NCI-H526 treated with DMSO at 0.1 percent for 48 hours (cell line): ENCODE measurements around the gene EPB41L5.
"Not testable (repeated sequence)": the region's sequence is repeated elsewhere in the genome, so short reads cannot be mapped to it uniquely, and the experiment has no call there.

Experiments used
- DNase-seq: peaks from one replicate; lab custom pipeline; 2025; lab: John Stamatoyannopoulos, UW

The EPB41L5 gene

DNA sequence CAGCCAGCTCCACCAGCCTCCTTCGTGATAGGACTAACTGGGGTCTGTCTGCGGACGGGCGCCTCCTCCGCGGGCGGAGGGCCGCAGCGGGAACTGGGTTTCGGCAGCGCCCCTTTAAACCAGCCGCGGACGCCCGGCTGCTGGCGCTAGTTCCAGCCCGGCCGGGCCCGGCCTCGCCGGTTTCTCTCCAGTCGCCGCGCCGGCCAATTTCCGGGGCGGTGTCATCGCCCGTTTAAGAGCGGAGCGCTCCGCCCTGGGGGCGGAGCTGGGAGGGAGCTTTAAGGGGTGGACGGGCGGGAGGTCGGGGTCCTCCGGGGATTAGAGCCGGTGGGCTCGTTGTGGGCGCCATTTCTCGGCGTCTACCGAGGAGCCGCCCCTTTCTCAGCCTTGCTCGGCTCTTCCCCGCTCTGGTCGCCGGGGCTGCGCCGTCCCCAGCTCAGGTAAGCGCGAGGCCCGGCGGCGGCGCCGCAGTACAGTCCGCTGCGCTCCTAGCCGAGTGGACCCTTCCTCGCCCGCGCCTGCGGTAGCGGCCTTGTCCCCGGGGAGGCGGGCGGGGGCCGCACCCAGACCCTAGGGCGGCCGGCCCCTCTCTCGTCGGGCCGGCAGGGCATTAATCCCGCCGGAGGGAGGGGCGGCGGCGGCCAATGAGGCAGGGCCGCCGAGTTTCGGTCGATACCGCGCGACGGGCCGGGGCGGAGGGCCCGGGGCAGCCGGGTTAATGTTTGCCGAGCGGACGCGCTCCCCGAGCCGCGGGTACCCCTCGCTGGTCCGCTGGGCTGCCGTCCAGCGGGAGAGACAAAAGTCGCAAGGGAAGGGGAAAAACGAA is at the start of gene EPB41L5:
TSS of gene EPB41L5 (plus strand) at position 307 of the 826 bp plus-strand sequence. CDS start 6,008 bp downstream, outside the sequence.
- DNase-seq = peak; percentile 85

DNA sequence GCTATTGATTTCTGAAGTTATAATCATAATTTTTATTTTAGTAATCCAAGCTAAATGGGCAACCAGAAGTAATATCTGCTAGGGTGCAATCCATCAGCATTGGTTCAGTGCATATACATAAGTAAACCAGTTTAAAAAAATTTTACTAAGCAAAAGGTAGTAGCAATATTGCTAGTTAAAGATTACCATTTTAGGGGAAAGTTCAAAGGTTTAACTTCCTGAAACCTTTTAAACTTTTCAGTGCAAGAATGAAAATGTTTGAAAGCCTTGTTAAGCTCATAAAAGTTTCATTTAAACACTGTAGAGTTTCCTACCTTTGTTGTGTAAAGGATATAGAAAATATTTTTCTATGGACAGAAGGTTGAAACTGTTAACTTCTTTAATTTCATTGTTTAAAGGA is 31.0 kb upstream of the EPB41L5 start:
- DNase-seq = no peak

DNA sequence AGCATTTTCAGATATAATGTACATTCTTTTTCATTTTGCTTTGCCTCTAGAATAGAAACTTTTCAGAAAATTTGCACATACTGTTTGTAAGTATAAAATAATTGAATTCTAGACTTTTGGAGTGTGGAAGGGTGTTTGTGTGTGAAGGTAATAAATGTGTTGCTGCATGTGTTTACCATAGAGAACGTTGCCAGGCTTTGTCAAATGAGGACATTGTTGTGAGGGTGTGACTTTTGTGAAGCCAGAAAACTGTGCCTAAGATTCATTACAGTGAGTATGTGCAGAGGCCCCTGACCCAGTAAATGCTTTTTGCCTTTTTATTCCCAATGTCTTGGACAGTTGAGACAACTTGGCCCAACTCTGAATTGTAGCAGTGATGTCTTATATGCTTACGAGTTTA is 30.4 kb upstream of the EPB41L5 start:
- no peak for DNase-seq

DNA sequence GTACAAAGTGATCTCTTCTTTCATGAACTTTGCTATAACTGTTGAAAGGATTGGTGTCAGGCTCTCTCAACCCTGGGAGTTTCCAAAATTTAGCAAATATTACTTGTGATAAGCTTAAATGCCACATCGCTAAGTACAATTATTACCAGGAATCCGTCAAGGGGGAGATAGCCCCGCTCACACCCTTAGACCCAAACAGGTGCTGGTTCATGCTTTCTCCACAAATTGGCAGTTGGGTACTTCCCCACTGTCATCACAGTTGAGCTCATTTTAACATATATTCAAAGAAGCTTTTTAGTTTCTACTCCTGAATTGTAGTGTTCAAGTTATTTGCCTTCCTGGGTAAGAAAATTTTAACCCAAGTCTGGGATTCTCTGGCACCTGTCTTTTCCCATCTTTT is 29.8 kb upstream of the EPB41L5 start:
- no peak for DNase-seq

DNA sequence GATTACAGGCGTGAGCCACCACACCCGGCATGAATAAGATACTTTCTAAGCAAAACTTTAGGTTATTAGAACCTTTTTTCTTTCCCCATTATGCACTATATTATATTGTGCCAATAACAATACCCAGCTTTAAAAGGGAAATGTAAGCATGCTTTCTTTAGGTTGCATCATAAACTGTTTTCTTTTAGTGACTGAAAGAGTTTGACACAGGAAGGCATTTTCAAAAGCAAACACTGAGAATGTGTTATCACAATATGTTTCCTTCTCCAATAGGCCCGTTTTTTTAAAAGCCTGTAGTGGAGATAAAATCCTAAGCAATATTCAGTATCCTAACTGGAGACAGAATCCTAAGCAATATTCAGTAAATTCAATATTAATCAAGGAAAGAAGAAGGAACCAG is 16.7 kb upstream of the EPB41L5 start:
- no peak for DNase-seq

DNA sequence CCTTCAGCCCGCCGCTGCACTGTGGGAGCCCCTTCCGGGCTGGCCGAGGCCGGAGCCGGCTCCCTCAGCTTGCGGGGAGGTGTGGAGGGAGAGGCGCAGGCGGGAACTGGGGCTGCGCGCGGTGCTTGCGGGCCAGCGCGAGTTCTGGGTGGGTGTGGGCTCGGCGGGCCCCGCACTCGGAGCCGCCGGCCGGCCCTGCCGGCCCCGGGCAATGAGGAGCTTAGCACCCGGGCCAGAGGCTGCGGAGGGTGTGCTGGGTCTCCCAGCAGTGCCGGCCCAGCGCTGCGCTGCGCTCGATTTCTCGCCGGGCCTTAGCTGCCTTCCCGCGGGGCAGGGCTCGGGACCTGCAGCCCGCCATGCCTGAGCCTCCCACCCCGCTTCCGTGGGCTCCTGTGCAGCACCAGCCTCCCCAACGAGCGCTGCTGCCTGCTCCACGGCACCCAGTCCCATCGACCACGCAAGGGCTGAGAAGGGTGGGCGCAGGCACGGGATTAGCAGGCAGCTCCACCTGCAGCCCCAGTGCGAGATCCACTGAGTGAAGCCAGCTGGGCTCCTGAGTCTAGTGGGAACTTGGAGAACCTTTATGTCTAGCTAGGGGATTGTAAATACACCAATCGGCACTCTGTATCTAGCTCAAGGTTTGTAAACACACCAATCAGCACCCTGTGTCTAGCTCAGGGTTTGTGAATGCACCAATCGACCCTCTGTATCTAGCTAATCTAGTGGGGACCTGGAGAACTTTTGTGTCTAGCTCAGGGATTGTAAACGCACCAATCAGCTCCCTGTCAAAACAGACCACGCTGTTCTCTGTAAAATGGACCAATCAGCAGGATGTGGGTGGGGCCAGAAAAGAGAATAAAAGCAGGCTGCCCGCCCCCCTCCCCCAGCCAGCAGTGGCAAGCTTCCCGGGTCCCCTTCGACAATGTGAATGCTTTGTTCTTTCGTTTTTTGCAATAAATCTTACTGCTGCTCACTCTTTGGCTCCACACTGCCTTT is 15.7 kb upstream of the EPB41L5 start:
- not testable (repeated sequence) for DNase-seq

DNA sequence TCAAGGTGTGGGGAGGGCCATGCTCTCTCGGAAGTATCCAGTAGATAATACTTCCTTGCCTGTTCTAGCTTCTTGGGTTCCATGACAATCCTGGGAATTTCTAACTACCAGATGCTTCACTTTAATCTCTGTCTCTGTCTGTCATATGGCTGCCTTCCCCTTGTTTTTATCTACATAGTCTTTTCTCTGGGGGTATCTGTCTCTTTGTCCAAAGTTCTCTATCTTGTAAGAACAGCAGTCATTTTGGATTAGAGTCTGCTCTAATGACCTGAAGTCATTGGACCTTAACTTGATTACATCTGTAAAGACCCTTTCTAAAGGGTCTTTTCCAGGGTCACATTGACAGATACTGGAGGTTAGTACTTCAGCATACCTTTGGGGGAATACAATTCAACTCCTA is 11.4 kb upstream of the EPB41L5 start:
- DNase-seq = no peak

DNA sequence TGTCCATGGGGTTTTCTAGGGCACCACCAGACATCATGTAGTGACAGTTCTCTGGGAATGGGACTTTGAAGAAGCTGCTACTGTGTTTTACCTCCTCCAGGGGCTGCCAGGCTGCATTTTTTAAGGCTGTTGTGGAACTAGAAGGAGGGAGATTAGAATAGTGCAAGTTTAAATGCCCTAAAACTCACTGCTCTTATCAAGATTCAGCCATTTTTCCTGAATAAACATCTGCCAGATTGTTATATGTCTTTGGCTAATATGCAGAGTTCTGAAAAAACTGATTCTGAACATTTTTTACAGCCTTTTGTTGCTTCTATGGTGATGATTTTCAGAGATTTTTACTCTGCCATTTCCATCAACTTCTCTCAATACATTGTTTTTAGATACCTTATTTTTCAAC is 8.6 kb upstream of the EPB41L5 start:
- DNase-seq = no peak

DNA sequence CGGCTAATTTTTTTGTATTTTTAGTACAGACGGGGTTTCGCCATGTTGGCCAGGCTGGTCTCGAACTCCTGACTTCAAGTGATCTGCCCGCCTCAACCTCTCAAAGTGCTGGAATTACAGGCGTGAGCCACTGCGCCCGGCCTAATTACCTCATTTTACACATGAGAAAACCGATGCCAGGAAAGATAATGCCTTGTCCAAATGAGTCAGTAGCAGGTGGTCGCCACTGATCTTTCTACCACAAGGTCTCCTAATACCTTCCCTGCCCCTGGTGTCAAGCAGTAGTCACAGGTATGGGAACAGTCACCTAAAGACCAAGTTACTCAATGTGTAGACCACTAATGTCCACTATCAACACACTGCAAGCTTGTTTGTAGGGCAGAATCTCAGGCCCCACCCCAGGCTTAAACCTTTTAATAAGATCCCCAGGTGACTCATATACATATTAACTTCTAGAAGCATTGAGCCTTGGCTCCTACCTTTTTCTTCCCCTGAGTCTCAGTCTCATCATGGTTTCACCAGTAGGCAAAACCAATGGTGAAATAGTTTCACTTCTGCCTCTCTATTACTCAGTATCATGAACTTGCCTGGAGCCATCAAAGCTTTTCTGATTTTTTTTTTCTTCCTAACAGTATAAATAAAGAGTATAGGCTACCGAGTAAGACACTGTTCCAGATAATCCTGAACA is 6.9 kb upstream of the EPB41L5 start:
- no peak for DNase-seq

DNA sequence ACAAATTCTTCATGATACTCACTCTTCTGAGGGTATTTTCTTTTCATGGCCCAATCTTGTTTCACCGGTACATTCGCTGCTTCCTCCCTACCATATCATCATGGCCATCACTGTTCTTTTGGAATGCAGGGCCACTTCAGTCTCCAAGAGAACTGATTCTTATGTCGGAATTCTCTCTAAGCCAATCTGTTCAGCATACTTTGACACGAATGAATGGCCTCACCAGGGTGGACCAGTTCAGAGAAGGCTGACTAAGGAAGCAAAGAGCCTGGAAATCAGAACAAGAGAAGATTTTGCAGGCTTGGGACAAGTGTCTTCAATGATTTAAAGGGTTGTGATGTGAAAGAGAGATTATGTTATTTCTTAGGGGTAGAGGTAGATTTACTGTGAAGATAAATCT is 5.0 kb upstream of the EPB41L5 start:
- DNase-seq = no peak

DNA sequence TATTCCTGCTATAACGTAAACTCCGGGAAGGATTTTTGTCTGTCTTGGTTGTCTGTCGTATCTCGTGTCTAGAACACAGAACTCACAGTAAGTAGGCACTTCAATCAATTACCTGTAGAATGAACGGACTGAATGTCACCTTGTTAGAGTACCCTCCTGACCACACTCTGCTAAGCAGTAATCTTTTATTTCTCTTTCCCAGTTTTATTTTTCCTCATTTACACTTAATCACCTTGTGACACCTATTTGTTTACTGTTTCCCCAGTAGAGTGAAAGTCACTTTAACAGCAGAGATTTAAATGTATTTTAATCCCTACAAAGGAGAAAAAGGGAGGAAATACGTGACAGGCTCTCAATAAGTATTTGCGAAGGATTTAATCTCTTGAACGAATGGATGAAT is 514 bp upstream of the EPB41L5 start:
- DNase-seq = no peak

DNA sequence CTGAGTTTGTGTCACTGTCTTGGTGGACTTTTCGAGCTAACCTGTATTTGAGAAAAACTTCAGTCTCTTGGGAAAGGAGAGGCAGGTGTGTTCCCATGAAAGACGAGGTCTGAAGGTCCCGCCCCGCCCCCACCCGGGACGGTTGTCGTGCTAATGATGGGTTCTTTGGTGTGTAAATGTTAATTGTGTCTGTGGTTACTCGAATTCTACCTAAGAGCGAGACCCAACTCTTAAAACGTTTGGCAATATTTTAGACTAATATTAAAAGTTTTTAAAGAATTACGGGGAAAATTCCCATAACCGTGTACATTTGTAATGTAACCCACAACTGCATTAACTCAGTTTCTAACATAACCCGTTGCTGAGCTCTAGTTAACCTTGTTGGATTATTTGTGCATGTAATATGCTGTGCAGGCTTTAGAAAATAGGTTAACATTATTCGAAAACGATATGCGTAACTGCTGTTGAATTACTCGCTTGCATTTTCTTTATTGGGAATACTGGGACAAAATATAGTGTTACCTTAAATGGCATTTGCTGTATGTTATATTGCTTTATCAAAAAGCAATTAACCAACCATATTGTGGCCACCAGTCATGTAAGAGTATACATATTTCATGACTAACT is 833 bp downstream of the EPB41L5 start:
- DNase-seq = no peak

DNA sequence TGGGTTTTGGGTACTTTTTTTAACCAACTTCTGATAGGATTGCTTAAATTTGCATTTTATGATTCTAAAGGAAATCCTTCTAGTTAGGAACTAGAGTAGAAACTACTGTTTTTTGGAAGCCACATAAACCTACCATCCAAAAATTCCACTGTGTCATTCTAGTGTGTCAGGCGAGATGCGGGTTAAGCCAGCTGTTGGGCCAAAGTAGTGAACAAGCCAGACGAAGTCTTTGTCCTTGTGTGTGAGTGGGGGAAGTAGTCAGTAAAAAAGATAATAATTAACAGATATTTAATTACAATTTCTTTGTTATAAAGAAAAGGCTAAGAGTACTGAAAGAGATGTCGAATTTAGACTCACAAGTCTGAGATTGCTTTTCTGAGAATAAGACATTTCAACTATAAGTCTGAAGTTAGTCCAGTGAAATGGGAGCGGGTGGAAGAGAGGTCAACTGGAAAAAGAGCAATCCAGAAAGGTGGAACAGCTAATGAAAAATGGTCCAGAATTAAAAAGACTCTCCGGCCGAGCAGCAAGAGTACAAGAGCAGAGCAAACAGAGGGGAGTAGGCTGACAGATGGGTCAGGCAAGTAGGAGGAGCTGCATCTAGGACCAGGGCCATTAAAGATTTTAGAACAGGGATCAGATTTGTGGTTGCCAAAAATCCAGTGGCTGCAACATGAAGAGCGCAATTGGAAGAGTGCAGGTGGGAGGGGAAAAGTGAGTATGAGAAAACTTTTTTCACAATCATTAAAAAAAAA is 1.5 kb downstream of the EPB41L5 start:
- no peak for DNase-seq

DNA sequence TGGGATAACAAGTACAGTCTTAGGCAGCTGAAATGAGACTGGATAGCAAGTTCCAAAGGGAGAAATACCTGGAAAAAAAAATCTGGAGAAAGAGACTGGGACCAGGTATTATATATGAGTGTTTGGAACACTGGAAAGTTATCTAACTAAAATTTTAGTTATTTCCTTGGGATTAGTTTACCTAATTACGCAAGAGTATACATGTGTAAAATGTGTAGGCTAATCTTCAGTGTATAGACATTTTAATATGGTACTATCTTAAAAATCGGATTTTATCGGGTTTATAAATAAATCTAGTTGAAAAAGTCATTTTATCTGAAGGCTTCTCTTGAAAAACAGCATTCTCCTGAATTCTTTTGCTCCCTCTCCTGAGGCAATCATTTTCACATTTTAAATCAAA is 3.9 kb downstream of the EPB41L5 start:
- no peak for DNase-seq

DNA sequence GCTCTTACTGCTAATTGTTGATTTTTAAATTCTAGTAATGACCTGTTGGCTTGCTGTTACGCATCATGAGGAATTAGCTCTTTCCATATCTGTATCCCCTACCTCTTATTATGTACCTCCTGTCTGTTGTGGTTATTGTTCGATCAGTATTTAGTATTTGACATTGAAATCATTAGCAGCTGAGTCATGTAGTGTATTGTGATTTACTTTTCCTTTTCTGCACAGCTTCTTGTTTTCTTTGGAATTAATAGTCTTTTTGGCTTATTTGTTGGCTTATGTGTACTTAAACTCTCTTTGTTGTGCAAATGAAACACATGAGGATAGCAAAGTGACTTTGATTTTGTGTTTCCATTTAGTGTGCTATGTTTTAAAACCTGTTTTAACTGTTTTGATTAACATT is 4.3 kb downstream of the EPB41L5 start:
- no peak for DNase-seq

DNA sequence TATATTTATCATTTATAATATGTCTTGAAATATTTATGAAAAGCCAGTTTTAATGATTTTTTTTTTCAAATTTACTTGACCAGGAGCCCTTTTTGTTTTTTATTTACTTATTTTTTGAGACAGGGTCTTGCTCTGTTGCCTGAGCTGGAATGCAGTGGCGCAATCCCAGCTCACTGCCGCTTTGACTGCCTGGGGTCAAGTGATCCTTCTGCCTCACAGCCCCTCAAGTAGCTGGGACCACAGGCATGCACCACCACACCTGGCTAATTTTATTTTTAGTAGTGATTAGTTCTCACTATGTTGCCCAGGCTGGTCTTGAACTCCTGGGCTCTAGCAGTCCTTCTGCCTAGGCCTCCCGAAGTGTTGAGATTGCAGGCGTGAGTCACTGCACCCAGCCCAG is 5.7 kb downstream of the EPB41L5 start:
- DNase-seq = no peak

DNA sequence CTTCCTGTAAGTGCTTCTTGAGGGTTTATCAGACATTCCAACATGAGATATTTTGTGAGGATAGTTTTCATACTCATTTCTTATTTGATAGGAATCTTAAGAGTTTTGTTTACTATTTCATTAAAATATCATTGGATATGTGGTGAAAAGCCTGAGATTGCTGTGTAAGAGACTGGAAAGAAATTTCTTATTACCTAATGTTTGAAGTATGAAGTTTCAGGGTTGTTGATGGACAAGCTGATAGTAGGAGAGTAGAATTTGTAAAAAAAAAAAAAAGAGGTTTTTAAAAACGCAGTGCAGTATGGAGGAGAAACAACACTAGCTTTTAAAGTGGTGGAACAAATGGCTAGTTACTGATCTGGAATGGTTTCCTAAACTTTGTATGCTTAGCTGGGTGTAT is 7.7 kb downstream of the EPB41L5 start:
- DNase-seq = no peak

DNA sequence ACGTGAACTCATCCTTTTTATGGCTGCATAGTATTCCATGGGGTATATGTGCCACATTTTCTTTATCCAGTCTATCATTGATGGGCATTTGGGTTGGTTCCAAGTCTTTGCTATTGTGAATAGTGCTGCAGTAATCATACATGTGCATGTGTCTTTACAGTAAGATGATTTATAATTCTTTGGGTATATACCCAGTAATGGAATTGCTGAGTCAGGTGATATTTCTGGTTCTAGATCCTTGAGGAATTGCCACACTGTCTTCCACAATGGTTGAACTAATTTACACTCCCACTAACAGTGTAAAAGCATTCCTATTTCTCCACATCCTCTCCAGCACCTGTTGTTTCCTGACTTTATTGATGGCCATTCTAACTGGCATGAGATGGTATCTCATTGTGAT is 9.6 kb downstream of the EPB41L5 start:
- not testable (repeated sequence) for DNase-seq

DNA sequence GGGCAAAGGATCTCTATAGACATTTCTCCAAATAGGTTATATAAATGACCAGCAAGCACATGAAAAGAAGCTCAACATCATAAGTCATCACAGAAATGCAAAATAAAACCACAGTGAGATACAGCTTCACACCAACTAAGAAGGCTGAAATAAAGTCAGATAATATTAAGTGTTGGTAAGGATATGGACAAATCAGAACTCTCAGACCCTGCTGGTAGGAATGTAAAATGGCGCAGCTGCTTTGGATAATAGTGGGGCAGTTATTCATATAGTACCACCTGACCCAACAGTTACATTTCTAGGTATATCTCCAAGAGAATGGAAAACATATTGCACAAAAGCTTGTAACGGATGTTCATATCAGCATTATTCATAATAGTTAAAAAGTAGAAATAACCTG is 14.0 kb downstream of the EPB41L5 start:
- DNase-seq = no peak

DNA sequence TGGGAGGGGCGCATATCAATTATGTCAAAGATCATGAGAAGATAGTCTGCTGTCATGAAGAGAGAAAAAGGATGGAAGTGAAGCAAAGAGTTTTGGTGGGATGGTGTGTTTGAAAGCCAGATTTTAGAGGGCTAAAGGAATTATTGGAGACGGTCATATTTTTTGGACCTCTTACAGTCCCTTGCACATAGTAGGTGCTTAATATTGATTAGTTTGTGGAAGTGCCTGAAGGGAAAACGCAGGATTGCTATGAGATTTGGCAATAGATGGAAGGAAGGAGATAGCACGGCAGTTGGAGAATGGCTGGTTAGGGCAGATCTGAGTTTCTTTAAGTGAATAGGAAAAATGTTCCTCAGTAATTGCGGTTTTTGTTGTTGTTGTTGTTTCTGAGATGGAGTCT is 15.9 kb downstream of the EPB41L5 start:
- no peak for DNase-seq
